ENCODE results near the gene ZNF148.

ZNF148 gene

GRCh38 chr3:125326957-125327356 lies 48.2 kb downstream of the ZNF148 start:
- Histone ChIP-seq H3K27ac (ENCODE audit: extremely low read depth, low read depth, low read length) (no peak overlapping the region), H3K4me1 (ENCODE audit: control insufficient read depth, insufficient read depth, low read length) (no peaks in the 10 kb centered on the region; the same call in none of the 2 replicates), H3K4me3 (ENCODE audit: low read depth, low read length) (no peak overlapping the region), H3K36me3 (ENCODE audit: control insufficient read depth in 2 of 2, insufficient read depth in 1 of 2, low read length in 2 of 2) (peaks cover 5 to 6% of the 10 kb centered on the region in 2 experiments; a peak in 2 of 3 replicates), H3K9me3 (ENCODE audit: control insufficient read depth, insufficient read depth, low read depth, low read length) (no peaks in the 10 kb centered on the region)
- POLR2A ChIA-PET = no interaction called here
- TF ChIP-seq ZNF488 (tag by site-specific recombination; IDR thresholded peaks at IDR 0.05) = no peak
- CTCF ChIA-PET = no interaction called here

GRCh38 chr3:125325746-125326145 lies 49.4 kb downstream of the ZNF148 start:
- Histone ChIP-seq H3K9me3 (ENCODE audit: control insufficient read depth, insufficient read depth, low read depth, low read length) (no peaks in the 10 kb centered on the region), H3K36me3 (ENCODE audit: control insufficient read depth in 2 of 2, insufficient read depth in 1 of 2, low read length in 2 of 2) (peaks cover 5 to 6% of the 10 kb centered on the region in 2 experiments; a peak in 2 of 3 replicates), H3K4me1 (ENCODE audit: control insufficient read depth, insufficient read depth, low read length) (no peaks in the 10 kb centered on the region; the same call in none of the 2 replicates), H3K27ac (ENCODE audit: extremely low read depth, low read depth, low read length) (no peak overlapping the region), H3K4me3 (ENCODE audit: low read depth, low read length) (no peak overlapping the region)
- ChIA-PET POLR2A (no interaction called here), CTCF (interaction anchor here (0.6 kb wide), 2 partner anchors 64 to 415 kb away, joined by 3 to 4 read pairs; no protein-coding TSS in a partner anchor)
- TF ChIP-seq TRIM28 (IDR thresholded peaks at IDR 0.05; ENCODE audit: borderline replicate concordance, low read length) = no peak
- no peak for TF ChIP-seq PATZ1 (tag by site-specific recombination; IDR thresholded peaks at IDR 0.05)
- no peak for TF ChIP-seq EGR2 (tag by site-specific recombination; IDR thresholded peaks at IDR 0.05; ENCODE audit: low read depth)
- TF ChIP-seq SETDB1 (IDR thresholded peaks at IDR 0.05; ENCODE audit: insufficient read length, low read length) = no peak
- no peak for TF ChIP-seq BCL6B (tag by site-specific recombination; IDR thresholded peaks at IDR 0.05)
- TF ChIP-seq ZNF654 (tag by site-specific recombination; IDR thresholded peaks at IDR 0.05; ENCODE audit: low read depth) = no peak
- TF ChIP-seq HOXD13 (CRISPR knock-in tag; IDR thresholded peaks at IDR 0.05; ENCODE audit: borderline replicate concordance) = no peak
- no peak for TF ChIP-seq ZNF140 (tag by site-specific recombination; IDR thresholded peaks at IDR 0.05)
- TF ChIP-seq ZBTB44 (tag by site-specific recombination; IDR thresholded peaks at IDR 0.05) = no peak
- TF ChIP-seq KLF17 (tag by site-specific recombination; IDR thresholded peaks at IDR 0.05) = no peak
- TF ChIP-seq ZNF610 (tag by site-specific recombination; IDR thresholded peaks at IDR 0.05; ENCODE audit: borderline replicate concordance) = no peak
- TF ChIP-seq KLF10 (tag by site-specific recombination; IDR thresholded peaks at IDR 0.05) = no peak
- no peak for TF ChIP-seq YY2 (tag by site-specific recombination; IDR thresholded peaks at IDR 0.05)

GRCh38 chr3:125324341-125324740 lies 50.8 kb downstream of the ZNF148 start:
- Histone ChIP-seq H3K4me3 (ENCODE audit: low read depth, low read length) (no peak overlapping the region), H3K36me3 (ENCODE audit: control insufficient read depth in 2 of 2, insufficient read depth in 1 of 2, low read length in 2 of 2) (peaks cover 0 to 9% of the 10 kb centered on the region in 2 experiments; a peak in 2 of 3 replicates), H3K9me3 (ENCODE audit: control insufficient read depth, insufficient read depth, low read depth, low read length) (no peaks in the 10 kb centered on the region), H3K27ac (ENCODE audit: extremely low read depth, low read depth, low read length) (no peak overlapping the region), H3K4me1 (ENCODE audit: control insufficient read depth, insufficient read depth, low read length) (no peaks in the 10 kb centered on the region; the same call in none of the 2 replicates)
- POLR2A ChIA-PET = no interaction called here
- CTCF ChIA-PET = no interaction called here
- no peak for TF ChIP-seq ZNF707 (tag by site-specific recombination; IDR thresholded peaks at IDR 0.05)
- TF ChIP-seq ZNF10 (tag by site-specific recombination; IDR thresholded peaks at IDR 0.05) = no peak
- no peak for TF ChIP-seq ZSCAN16 (tag by site-specific recombination; IDR thresholded peaks at IDR 0.05)
- TF ChIP-seq ZNF26 (tag by site-specific recombination; IDR thresholded peaks at IDR 0.05) = no peak
- no peak for TF ChIP-seq ZNF350 (tag by site-specific recombination; IDR thresholded peaks at IDR 0.05)
- TF ChIP-seq ZSCAN23 (tag by site-specific recombination; IDR thresholded peaks at IDR 0.05) = no peak

Data from HEK293 (cell line).